Activated T-cell treated with anti-CD3 and anti-CD28 coated beads for 1 hour (primary cell): Measurements from ENCODE around the gene FBXL4.
A peak's percentile ranks its signal among the peaks of the same experiment; 100 is the strongest.

ENCODE experiments used
- DNase-seq: peaks from one replicate; pipeline ENCODE4 v3.0.0-alpha.2; 2020; ENCODE audit warnings: low read depth

The FBXL4 gene

GRCh38 chr6:98880486-98880885, 67.3 kb downstream of the FBXL4 start:
- no peak for DNase-seq

GRCh38 chr6:98877250-98877649, 70.5 kb downstream of the FBXL4 start:
- DNase-seq = no peak

DNA sequence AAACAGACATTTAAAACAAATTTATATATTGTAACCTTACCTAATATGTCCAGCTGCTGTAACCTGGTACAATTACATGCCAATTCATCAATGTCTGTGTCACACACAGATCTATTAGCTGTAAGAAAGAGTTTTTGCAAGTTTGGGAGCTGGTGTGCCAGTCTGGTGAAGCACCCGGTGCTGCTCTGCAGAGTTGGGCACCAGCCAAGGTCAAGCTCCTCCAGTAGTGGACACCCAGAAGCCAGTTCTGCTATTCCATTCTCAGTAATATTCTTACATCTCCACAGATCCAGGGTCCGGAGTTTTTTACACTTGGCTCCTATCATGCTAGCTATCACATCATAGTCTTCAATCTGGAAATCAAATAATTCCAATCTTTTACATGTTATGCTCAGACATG, 72.4 kb downstream of the FBXL4 start:
- DNase-seq = no peak

DNA sequence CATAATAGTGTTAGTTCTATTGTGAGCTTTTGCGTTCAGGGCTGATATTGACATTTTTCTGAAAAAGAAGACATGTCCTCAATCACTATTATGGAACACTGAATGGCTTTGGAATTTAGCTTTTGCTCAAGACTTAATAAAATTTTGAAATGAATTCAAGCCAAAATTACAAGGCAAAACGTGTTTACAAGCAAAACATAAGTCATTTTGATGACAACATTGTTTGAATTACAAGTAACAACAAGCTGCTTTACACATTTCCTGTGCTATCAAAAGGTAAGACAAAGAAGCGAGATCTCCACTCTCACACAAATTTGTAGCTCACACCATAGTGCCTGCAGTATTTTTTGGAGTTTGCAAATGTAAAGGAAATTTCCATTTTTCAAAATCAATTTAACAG, 75.9 kb downstream of the FBXL4 start:
- no peak for DNase-seq

- DNase-seq = no peak
Observed at GRCh38 chr6:98871057-98871456, 76.7 kb downstream of the FBXL4 start.

- no peak for DNase-seq
Observed at GRCh38 chr6:98864497-98864896, 83.2 kb downstream of the FBXL4 start.

DNA sequence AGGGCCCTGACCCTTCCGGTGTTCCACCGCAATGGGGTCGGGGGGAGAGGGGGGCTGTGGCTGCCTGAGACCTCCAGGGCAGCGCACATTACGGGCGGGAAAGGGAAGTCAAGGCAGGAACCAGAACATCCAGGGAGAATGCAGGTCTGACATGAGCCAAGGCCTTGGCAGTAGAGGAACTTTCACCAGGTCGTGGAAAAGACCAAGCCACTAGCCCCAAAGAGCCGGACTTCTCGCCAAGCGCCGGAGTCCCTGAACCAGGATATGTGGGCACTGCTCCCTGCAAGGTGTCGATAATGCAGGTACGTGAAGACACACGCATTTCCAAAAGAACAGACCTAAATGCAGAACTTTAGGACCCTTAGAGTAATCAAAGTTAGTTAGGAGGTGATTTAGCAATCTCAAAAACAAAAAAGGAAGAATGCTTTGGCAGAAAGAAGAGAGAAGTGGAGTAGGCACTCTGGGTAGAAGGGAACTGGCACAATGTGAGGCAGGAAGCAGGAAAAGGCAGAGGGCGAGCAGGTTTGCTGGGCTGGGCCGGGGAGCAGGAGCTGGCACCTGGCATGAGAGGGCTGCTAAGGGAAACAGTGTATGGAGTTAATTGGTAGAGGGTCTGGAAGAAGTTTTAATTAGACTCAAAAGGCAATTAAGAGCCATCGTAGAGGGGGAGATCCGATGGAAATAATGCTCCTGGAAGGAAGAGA, 99.1 kb downstream of the FBXL4 start:
- DNase-seq = no peak

DNA sequence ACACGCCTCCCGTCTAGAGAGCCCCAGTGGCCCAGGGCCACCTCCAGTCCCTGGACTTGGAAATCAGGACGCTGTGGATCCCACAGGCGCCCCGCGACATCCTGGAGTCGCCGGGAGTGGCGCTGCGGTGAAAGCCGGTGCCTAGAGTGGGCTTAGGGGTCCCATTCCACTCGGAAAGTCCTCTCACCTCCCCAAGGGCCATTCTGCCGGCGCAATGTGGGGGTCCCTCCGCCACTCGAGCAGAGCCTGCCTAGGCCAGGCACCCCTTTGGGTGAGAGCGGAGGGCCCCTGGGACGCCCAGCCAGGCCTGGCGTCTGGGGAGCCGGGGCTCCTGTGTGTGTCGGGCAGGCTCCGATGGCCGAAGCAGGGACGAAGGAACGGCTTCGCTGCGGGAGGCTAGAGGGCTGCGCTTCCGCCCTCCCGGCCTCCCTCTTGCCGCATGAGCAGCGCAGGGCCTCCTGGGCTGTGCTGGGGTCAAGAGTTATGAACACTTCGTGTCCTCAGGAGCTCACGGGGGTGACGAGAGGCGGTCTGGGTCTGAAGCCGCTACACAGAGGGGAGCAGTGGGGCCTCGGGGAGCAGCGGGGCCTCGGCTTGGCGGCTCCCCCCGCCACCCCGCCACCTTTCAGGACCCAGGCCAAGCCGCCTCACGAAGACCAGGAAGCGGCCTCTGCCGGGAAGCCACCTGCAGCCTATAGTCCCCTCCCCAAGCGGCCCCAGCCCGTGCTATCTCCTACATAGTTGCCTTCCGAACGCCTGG, 99.8 kb downstream of the FBXL4 start:
- no peak for DNase-seq

- DNase-seq = no peak
Observed at GRCh38 chr6:98847416-98847778, 100.3 kb downstream of the FBXL4 start.

DNA sequence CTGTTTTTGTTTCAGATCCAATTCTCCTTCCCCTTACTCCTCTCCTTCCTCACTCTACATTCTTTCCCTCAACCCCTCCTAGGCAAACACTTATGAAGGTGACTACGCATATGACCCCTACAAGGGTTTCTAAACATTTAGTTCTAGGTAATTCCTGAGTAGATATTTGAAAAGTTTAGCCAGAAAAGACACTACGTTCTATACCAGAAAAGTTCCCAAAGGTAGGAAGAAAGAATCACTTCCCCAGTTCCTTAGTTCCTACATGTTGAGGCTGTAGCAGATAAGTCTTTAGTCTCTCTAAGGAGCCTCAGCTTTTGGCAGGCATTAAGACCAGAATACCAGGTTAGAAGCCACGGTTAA, 101.7 kb downstream of the FBXL4 start:
- DNase-seq = no peak

DNA sequence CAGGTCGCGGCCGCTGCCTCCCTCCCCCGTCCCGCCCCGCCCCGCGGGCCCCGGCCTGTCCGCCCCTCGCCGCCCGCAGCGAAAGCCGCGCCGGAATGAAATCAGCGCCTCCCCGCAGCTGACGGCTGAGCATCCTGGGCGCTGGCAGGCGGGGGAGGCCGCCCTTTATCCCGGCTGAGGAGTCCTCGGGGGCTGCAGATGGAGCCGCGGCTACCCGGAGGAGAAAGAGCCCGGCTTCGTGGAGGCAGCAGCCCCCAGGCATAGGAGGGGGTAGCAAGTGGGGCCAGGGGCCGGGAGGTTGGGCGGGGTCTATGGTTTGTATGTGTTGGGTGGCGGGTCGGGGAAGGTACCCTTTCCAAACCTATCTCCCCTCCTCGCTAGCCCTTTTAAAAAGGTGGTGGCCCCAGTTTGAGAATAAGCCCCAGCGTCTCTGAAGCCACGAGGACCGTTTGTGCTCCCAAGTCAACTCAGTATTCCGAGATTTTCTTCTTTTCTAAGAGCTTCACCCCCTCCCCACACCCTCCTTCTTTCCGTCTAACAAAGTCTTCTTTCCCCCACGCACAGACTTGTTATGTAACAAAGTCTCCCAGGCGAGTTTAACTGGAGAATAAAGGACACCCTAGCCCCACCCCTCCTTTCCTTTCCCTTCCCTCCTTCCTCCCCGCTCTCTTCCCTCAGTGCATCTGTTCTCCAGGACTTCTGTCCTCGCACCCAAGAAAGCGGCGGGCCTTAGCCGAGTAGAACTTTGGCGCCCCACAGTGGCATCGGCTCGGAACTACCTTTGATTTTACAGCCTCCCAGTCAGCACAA, 102.3 kb downstream of the FBXL4 start:
- DNase-seq = peak; percentile 58

DNA sequence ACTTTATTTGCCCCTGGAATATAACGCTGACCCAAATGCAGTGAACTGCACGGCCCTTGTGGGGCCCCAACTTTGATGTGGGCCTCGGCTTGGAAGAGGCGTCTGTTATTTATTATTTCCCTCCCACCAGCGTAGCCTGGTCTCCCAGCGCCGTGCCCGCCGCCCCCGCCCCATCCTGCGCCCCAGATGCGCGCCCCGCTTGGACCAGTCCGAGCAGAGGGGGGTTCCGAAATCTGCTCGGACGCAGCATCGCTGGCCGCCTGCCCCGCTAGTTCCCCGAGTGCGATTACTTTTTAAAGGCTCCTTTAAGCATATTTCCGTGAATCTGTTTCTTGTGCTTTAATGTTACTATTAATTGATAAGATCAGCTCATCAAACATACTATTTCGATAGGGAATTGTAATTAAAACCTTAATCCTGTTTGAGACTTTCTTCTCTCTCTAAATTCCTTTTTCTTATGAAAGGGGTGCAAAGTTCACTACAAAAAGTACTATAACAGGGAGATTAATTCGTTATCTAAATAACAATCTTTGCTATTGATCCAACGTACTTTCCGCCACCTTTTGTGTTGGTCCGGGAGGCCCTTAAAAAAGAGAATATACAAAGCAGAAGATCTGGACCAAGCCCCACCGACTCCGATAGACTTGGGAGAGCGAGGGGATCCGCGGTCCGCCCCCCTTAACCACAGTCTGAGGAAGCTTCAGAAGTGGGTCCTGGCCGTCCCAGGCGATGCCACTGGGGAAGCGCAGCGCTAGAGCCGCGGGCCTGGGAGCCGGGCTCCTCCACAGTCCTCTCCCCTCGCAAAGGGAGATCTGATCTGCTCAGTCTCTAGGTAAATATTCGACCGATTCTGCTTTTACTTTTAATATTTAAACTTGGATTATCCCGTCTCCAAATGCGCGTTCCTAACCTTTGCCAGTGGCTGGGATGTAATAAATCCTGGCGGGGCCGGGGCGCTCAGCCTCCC, 103.2 kb downstream of the FBXL4 start:
- no peak for DNase-seq

- DNase-seq = no peak
Observed at GRCh38 chr6:98843271-98844243, 104.2 kb downstream of the FBXL4 start.

DNA sequence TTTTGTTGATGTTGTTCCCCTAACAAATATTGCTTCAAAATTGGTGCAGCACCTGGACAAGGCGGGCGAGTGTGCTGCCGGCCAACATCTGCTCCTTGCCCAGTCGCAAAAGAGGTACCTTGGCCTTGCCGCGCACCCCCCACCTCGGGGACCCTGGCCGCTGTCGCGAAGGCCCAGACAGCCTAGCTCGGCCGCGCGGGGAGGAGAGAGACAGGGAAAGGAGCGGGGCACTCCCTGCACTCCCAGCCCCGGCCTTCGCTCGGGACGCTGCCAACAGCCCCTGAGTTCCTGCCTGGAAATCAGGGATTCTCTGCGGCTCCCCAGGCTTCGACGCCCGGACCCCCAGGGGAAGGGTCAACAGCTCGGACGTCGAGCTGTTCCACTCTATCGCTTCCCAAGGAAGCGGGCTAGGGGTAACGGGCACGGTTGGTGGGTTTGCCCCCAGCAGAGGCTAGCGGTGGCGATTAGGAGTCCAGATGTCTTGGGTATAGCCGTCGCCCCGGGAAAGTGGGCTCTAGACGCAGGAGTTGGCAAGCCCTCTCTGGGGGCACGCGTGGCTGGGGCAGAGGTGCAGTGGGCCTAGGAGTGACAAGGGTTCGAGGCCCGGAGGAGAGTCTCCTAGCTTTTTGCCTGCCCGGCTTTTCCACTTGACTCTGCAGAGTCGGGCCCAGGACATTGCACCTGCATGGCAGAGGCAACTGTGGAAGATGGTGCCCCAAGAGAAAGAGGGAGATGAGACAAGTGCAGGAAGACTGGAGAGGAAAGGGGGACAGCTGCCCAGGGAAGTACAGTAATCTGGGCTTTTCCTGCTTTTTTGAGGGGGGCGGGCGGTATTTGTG, 105.2 kb downstream of the FBXL4 start:
- DNase-seq = no peak

DNA sequence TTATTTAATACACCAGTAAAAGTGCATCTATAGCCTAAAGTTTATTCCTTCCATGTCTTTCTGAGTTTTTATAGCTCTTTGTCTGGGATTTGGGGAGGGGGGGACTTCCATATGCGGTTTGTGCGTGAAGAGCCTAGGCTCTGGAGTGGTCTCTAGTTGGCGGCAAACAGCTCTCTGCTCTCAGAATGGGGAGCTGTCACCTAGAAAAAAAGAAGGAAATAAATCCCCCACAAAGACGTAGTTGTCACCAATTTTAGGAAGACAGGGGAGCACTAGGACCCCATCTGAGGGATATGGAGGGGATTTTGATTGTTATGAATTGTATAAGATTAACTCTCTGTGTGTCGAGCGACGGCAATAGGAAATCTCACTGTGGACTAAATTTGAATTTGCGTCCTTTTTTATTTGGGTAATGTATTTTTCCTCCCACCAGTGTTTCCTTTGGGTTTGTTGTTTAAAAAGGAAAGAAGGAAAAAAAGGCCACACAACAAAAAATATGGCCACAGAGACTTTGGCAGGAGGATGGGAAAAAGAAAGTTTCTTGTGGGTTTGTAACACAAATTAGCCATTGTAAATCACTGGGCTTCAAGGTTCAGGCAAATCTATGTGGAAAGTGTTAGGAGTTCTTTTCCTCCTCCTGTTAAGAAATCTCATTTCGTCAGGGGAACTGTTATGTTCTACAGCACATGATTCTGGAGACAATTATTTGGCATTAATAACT, 106.0 kb downstream of the FBXL4 start:
- DNase-seq = no peak

GRCh38 chr6:98840996-98841513, 106.7 kb downstream of the FBXL4 start:
- no peak for DNase-seq

- DNase-seq = no peak
Observed at GRCh38 chr6:98840385-98840784, 107.4 kb downstream of the FBXL4 start.

GRCh38 chr6:98839781-98840361, 107.9 kb downstream of the FBXL4 start:
- DNase-seq = no peak
